Lung (tissue), 12 donors: Measurements from ENCODE around the gene TFAM. TPM values are rescaled to one million over a fixed set of nuclear protein-coding genes. Genes with fewer than 3 reads are reported as not detected.

ENCODE experiments used
- ATAC-seq: fragments of 200-7000 bp; cut with Tn5 transposase; one replicate; pipeline ENCODE4 v1.9.1; 2020; ENCODE audit warnings: moderate number of reproducible peaks; ENCODE audit not compliant: insufficient read depth, low FRiP score
- DNase-seq, 3 donors: peaks; one replicate each; pipeline ENCODE4 v3.0.0-alpha.2; 2013 to 2017
- H3K27ac ChIP-seq, 2 donors: one replicate each; pipeline ENCODE4 v1.5.1; 2013; ENCODE audit warnings: mild to moderate bottlenecking in 2 of 2, moderate library complexity in 2 of 2, control low read depth in 1 of 2, inconsistent platforms in 1 of 2, low read depth in 1 of 2, low read length in 1 of 2
- H3K27me3 ChIP-seq, 3 donors: one replicate each; pipeline ENCODE4 v1.5.1; 2013; ENCODE audit warnings: low read length in 2 of 3; ENCODE audit not compliant: control insufficient read depth in 3 of 3, insufficient read depth in 3 of 3
- H3K36me3 ChIP-seq, 4 donors: one replicate each; pipeline ENCODE4 v1.5.1; 2013; ENCODE audit warnings: low read length in 4 of 4, mild to moderate bottlenecking in 1 of 4, moderate library complexity in 1 of 4; ENCODE audit not compliant: control insufficient read depth in 4 of 4, insufficient read depth in 4 of 4
- H3K4me1 ChIP-seq, 5 donors: one replicate each; pipeline ENCODE4 v1.5.1; 2013; ENCODE audit warnings: low read length in 5 of 5, mild to moderate bottlenecking in 2 of 5, moderate library complexity in 1 of 5; ENCODE audit not compliant: control insufficient read depth in 5 of 5, insufficient read depth in 5 of 5
- H3K4me3 ChIP-seq: one replicate; pipeline ENCODE4 v1.5.1; 2013; ENCODE audit warnings: mild to moderate bottlenecking, control low read depth, moderate library complexity
- H3K9ac ChIP-seq, 2 donors: one replicate each; pipeline ENCODE4 v1.5.1; 2013; ENCODE audit warnings: low read length in 2 of 2, control low read depth in 1 of 2; ENCODE audit not compliant: insufficient read depth in 1 of 2
- H3K9me3 ChIP-seq, 4 donors: one replicate each; pipeline ENCODE4 v1.5.1; 2013; ENCODE audit warnings: low read length in 3 of 4, mild to moderate bottlenecking in 1 of 4, moderate library complexity in 1 of 4; ENCODE audit not compliant: control insufficient read depth in 4 of 4, insufficient read depth in 3 of 4
- WGBS, 2 donors: extraction: QIAGEN DNeasy Blood & Tissue Kit; methylation state at CpG; one replicate each; pipeline ENCODE4 v1.1.7; 2013; 5-methylcytosine and 5-hydroxymethylcytosine counted together
- polyA plus RNA-seq, 2 donors: library from polyadenylated mRNA; stranded (reverse); fragments of 200-250 nt; gene quantifications; one replicate each; pipeline ENCODE4 v1.2.1, GENCODE V29; 2013
- total RNA-seq, 2 donors: library from RNA; depleted of rRNA in 1 of 2; stranded (reverse); fragments of >200 nt in 1 of 2; gene quantifications; one replicate each; pipeline ENCODE4 v1.2.1, GENCODE V29; 2014 to 2021
- TF ChIP-seq, protein P1 (sequence below): IDR thresholded peaks from 2 replicates; pipeline ENCODE4 v1.5.1; 2012; ENCODE audit warnings: mild to moderate bottlenecking; ENCODE audit errors: control extremely low read depth, extremely low read depth
- donor health status: control.
- donor health status: control.
- donor health status: Bipolar disorder and iron deficiency.
- donor health status: healthy.
- donor health status: DM: yes; HTN: yes; CAD: no.

Gene TFAM
- total and polyA plus RNA-seq, 4 donors = 5.9 to 27.0 (median 20.9) TPM

DNA sequence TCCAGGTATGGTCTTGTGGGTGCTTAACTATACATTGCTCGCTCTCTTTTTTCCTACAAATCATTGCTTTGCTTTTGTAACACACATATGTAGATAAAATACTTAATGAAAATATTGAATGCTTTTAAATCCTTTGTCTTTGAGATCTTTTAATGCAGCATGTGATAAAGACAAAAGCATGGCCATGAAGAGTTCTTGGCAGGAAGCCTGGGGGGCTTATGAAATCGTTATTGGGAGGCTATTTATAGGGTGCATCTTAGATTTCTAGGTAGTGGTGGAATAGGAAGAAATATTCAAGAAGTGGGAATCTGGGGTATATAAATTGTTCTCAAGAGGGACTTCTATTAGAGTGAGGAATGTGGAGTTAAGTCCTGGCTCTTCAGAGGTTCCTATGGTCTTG lies 28.5 kb upstream of the TFAM start:
- Histone ChIP-seq H3K27me3 (no peaks in the 10 kb centered on the region), H3K9me3 (no peaks in the 10 kb centered on the region), H3K4me3 (no peak overlapping the region), H3K9ac (no peak overlapping the region), H3K27ac (no peak overlapping the region), H3K4me1 (peaks cover 0 to 25% (median 3%) of the 10 kb centered on the region in 5 donors), H3K36me3 (no peaks in the 10 kb centered on the region)
- WGBS, 2 donors = 51 to 52% methylated on average over 2 of the region's 2 CpGs
- no peak for ATAC-seq
- TF ChIP-seq, protein P1, sequence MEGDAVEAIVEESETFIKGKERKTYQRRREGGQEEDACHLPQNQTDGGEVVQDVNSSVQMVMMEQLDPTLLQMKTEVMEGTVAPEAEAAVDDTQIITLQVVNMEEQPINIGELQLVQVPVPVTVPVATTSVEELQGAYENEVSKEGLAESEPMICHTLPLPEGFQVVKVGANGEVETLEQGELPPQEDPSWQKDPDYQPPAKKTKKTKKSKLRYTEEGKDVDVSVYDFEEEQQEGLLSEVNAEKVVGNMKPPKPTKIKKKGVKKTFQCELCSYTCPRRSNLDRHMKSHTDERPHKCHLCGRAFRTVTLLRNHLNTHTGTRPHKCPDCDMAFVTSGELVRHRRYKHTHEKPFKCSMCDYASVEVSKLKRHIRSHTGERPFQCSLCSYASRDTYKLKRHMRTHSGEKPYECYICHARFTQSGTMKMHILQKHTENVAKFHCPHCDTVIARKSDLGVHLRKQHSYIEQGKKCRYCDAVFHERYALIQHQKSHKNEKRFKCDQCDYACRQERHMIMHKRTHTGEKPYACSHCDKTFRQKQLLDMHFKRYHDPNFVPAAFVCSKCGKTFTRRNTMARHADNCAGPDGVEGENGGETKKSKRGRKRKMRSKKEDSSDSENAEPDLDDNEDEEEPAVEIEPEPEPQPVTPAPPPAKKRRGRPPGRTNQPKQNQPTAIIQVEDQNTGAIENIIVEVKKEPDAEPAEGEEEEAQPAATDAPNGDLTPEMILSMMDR = no peak
- DNase-seq = no peak

DNA sequence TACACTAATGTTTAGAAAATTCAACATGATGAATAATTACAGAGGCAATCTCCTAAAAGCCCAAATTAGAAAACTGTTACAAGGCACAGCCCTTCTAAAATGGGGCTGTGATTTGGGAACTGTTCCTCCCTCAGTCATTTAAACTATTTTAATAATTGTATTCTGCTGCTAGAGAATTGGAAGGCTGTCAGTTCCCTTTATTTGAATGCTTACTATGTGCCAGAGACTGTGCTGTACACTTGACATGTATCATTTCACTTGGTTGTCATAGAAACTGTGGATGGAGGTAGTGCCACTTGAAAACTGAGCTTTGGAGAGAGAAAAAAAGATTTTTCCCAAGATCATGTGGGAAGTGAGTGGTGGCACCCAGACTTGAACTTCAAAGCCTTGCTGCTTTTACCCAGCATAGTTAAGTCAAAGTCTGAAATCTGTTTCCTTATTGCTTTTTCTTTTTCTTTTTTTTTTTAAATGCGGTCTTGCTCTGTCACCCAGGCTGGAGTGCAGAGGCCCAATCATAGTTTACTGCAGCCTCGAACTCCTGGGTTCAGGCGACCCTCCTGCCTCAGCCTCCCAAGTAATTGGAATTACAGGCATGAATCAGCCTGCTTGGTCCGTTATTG lies 26.8 kb upstream of the TFAM start:
- ATAC-seq = no peak
- Histone ChIP-seq H3K36me3 (peaks cover 0 to 4% (median 0%) of the 10 kb centered on the region in 4 donors), H3K4me3 (no peak overlapping the region), H3K4me1 (peaks cover 0 to 19% (median 3%) of the 10 kb centered on the region in 5 donors), H3K27me3 (no peaks in the 10 kb centered on the region), H3K9ac (no peak overlapping the region), H3K27ac (peak overlapping the region in 1 of 2 donors; percentile 45), H3K9me3 (no peaks in the 10 kb centered on the region)
- TF ChIP-seq, protein P1 = no peak
- WGBS, 2 donors = 90 to 91% methylated on average over 4 of the region's 4 CpGs
- DNase-seq = no peak

DNA sequence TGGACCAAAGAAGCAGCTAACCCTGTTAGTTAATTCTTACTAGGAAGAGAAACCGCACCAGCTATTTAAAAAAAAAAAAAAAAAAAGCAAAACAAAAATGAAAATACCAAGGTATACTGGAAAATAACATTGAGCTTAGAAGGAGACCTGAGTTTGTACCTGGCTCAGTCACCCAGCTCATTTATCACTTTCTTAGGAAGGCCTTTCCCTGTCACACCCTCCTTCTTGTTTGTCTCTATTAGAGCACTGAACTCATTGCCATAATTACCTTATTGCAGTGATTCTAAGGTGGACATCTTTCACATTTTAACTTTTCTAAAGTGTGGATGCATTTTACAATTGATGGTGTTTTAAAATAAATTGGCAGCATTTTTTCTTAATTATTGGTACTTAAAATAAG lies 26.3 kb upstream of the TFAM start:
- Histone ChIP-seq H3K4me1 (peaks cover 0 to 19% (median 3%) of the 10 kb centered on the region in 5 donors), H3K27ac (no peak overlapping the region), H3K27me3 (no peaks in the 10 kb centered on the region), H3K9ac (no peak overlapping the region), H3K36me3 (peaks cover 0 to 4% (median 0%) of the 10 kb centered on the region in 4 donors), H3K9me3 (no peaks in the 10 kb centered on the region), H3K4me3 (no peak overlapping the region)
- WGBS, 2 donors = 67 to 90% methylated on average over 1 of the region's 1 CpG
- ATAC-seq = no peak
- TF ChIP-seq, protein P1 = no peak
- DNase-seq = no peak

DNA sequence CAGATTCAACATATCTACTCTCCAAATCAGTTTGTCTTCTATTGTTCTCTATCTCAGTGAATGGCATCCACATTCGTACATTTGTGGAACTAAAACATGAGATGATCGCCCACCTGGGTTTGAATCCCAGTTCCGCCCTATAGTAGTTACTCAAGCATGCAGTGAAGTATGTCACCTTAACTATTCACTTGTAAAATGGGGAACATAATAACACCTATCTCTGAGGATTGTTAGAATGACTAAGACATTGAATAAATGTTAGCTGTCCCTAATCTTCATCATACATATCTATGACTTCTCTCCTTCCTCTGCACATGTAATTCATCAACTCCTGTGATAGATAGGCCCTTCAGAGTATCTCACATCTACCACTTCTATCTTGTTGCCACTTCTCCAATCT lies 25.7 kb upstream of the TFAM start:
- Histone ChIP-seq H3K27me3 (no peaks in the 10 kb centered on the region), H3K4me1 (peaks cover 0 to 17% (median 3%) of the 10 kb centered on the region in 5 donors), H3K36me3 (peaks cover 0 to 7% (median 2%) of the 10 kb centered on the region in 4 donors), H3K9me3 (no peaks in the 10 kb centered on the region), H3K9ac (no peak overlapping the region), H3K27ac (no peak overlapping the region), H3K4me3 (no peak overlapping the region)
- TF ChIP-seq, protein P1 = no peak
- ATAC-seq (no peak), DNase-seq (no peak)
- WGBS, 2 donors = 89 to 90% methylated on average over 3 of the region's 3 CpGs
